Measurements from ENCODE around the gene USP25.
A peak's percentile ranks its signal among the peaks of the same experiment; 100 is the strongest.

USP25 gene, protein sequence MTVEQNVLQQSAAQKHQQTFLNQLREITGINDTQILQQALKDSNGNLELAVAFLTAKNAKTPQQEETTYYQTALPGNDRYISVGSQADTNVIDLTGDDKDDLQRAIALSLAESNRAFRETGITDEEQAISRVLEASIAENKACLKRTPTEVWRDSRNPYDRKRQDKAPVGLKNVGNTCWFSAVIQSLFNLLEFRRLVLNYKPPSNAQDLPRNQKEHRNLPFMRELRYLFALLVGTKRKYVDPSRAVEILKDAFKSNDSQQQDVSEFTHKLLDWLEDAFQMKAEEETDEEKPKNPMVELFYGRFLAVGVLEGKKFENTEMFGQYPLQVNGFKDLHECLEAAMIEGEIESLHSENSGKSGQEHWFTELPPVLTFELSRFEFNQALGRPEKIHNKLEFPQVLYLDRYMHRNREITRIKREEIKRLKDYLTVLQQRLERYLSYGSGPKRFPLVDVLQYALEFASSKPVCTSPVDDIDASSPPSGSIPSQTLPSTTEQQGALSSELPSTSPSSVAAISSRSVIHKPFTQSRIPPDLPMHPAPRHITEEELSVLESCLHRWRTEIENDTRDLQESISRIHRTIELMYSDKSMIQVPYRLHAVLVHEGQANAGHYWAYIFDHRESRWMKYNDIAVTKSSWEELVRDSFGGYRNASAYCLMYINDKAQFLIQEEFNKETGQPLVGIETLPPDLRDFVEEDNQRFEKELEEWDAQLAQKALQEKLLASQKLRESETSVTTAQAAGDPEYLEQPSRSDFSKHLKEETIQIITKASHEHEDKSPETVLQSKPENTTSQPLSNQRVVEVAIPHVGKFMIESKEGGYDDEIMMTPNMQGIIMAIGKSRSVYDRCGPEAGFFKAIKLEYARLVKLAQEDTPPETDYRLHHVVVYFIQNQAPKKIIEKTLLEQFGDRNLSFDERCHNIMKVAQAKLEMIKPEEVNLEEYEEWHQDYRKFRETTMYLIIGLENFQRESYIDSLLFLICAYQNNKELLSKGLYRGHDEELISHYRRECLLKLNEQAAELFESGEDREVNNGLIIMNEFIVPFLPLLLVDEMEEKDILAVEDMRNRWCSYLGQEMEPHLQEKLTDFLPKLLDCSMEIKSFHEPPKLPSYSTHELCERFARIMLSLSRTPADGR

GRCh38 chr21:15729674-15730483 lies at the start of gene USP25:
TSS of gene USP25 (plus strand) at chr21:15729982. CDS start at chr21:15730394, 412 bp downstream.
- Histone ChIP-seq H3K27ac (peak within 1 kb of the TSS; percentile 87 to 97), H3K4me3 (peak within 1 kb of the TSS; percentile 93)
- TF ChIP-seq, protein P1, sequence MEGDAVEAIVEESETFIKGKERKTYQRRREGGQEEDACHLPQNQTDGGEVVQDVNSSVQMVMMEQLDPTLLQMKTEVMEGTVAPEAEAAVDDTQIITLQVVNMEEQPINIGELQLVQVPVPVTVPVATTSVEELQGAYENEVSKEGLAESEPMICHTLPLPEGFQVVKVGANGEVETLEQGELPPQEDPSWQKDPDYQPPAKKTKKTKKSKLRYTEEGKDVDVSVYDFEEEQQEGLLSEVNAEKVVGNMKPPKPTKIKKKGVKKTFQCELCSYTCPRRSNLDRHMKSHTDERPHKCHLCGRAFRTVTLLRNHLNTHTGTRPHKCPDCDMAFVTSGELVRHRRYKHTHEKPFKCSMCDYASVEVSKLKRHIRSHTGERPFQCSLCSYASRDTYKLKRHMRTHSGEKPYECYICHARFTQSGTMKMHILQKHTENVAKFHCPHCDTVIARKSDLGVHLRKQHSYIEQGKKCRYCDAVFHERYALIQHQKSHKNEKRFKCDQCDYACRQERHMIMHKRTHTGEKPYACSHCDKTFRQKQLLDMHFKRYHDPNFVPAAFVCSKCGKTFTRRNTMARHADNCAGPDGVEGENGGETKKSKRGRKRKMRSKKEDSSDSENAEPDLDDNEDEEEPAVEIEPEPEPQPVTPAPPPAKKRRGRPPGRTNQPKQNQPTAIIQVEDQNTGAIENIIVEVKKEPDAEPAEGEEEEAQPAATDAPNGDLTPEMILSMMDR (IDR thresholded peaks at IDR 0.05): no peak
- peak; percentile 91 for DNase-seq (ENCODE audit: low spot score)

DNA sequence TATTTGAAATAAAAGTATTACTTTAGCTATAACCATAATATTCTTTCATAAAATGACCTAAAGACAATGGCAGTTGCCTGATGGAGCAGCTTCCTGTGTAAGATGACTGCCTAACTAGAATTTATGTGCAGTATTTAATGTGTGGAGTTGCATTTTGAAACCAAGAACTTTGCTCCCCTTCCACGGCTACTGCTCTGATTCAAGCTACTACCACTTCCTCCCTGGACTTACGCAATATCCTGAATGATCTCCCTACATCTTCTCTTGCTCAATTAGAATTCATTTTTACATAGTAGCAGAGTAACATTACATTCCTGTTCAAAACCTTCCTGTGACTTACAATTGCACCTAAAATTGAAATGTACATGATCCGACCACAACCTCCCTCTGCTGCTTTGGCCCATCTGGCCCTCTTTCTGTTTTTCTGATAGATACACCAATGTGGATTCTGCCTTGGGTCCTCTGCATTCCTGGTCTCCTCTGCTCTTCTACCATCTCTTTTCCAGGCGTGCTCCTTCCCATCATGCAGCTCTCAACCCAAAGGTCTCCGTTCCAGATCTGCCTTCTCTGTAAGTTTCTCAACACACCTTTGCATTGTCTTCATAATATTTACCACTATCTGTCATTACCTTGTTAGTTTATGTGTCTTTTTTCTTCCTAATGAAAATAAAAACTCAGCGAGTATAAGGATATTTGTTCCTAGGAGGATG lies 47.4 kb upstream of the USP25 start:
- DNase-seq (ENCODE audit: low spot score): no peak
- Histone ChIP-seq H3K27ac (peak overlapping the region in 1 of 2 donors; percentile 54), H3K4me3 (no peak overlapping the region)
- TF ChIP-seq, protein P1 (IDR thresholded peaks at IDR 0.05): no peak

DNA sequence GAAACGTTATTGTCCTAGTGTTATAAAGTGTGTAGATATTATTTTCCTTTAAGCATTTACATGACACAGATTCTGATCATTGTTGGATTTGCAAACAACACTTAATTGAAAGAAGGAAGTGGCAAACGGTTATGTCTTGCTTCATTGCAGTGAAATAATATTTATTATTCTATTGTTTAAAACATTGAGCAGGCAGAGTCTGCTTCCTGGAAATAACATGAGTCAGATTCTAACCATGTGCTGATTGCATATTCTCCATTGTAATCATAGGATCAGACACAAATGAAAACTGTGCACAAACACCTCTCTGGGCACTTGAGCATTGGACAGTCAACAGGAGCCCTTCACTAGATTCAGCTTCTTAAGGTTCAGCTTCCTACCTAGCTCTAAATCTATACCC lies 46.8 kb upstream of the USP25 start:
- H3K4me3 ChIP-seq: no peak overlapping the region
- TF ChIP-seq, protein P1 (IDR thresholded peaks at IDR 0.05): no peak
- DNase-seq (ENCODE audit: low spot score): no peak
- no peak overlapping the region for H3K27ac ChIP-seq

GRCh38 chr21:15686506-15686905 lies 43.3 kb upstream of the USP25 start:
- TF ChIP-seq, protein P1 (IDR thresholded peaks at IDR 0.05): no peak
- H3K4me3 ChIP-seq: no peak overlapping the region
- DNase-seq (ENCODE audit: low spot score): no peak
- H3K27ac ChIP-seq: no peak overlapping the region

DNA sequence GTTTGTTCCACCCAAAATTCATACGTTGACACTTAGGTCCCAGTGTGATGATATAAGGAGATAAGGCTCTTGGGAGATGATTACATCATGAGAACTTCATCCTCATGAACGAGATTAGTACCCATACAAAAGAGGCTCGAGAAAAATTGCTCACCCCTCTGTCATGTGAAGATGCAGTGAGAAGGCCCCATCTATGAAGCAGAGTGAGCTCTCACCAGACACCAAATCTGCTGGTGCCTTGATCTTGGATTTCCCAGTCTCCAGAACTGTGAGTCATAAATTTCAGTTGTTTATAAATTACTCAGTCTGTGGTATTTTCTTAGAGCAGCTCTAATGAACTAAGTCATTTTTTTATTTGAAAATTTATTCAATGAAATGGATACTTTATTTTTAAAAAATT lies 42.6 kb upstream of the USP25 start:
- no peak for DNase-seq (ENCODE audit: low spot score)
- no peak overlapping the region for H3K27ac ChIP-seq
- TF ChIP-seq, protein P1 (IDR thresholded peaks at IDR 0.05): no peak

GRCh38 chr21:15688016-15688415 lies 41.8 kb upstream of the USP25 start:
- H3K27ac ChIP-seq: no peak overlapping the region
- TF ChIP-seq, protein P1 (IDR thresholded peaks at IDR 0.05): no peak
- H3K4me3 ChIP-seq: no peak overlapping the region
- DNase-seq (ENCODE audit: low spot score): no peak

More for the DNA sequence above, 42.6 kb upstream of the USP25 start:
- no peak overlapping the region for H3K4me3 ChIP-seq

Data from coronary artery (tissue), 2 donors.